Mesenteric fat pad (tissue), 1 donor: Measurements from ENCODE around the gene CCSER2. TPM values are rescaled to one million over a fixed set of nuclear protein-coding genes. Genes with fewer than 3 reads are reported as not detected.
"Not testable (repeated sequence)": the region's sequence is repeated elsewhere in the genome, so short reads cannot be mapped to it uniquely, and the experiment has no call there.

Source experiments
- DNase-seq: peaks from one replicate; pipeline ENCODE4 v3.0.0-alpha.2; 2020; ENCODE audit warnings: low spot score
- total RNA-seq: library from RNA; stranded (reverse); fragmentation: NEBNext Ultra II Directional; extraction: Animal tissue kit (Norgen Biotek cat#: 25700); gene quantifications from one replicate; pipeline ENCODE4 v1.2.1, GENCODE V29; 2021
- donor health status: DM: yes; HTN: yes; CAD: no.

CCSER2 gene
- total RNA-seq, 1 donor from 2014 or later, result 70.3 TPM

GRCh38 chr10:84388148-84388547 is 59.8 kb downstream of the CCSER2 start:
- no peak for DNase-seq

- no peak for DNase-seq
Observed at GRCh38 chr10:84390364-84390763, 62.0 kb downstream of the CCSER2 start.

- no peak for DNase-seq
Observed at GRCh38 chr10:84391326-84391725, 62.9 kb downstream of the CCSER2 start.

- DNase-seq, result no peak
Observed at GRCh38 chr10:84392181-84392580, 63.8 kb downstream of the CCSER2 start.

- no peak for DNase-seq
Observed at GRCh38 chr10:84395581-84395980, 67.2 kb downstream of the CCSER2 start.

- DNase-seq, result no peak
Observed at GRCh38 chr10:84397735-84398144, 69.4 kb downstream of the CCSER2 start.

GRCh38 chr10:84398696-84399095 is 70.3 kb downstream of the CCSER2 start:
- DNase-seq, result no peak

GRCh38 chr10:84401854-84402611 is 73.6 kb downstream of the CCSER2 start:
- DNase-seq, result no peak

GRCh38 chr10:84404783-84405182 is 76.4 kb downstream of the CCSER2 start:
- DNase-seq, result no peak

GRCh38 chr10:84405662-84406061 is 77.3 kb downstream of the CCSER2 start:
- DNase-seq, result no peak

GRCh38 chr10:84406561-84406960 is 78.2 kb downstream of the CCSER2 start:
- DNase-seq, result no peak

GRCh38 chr10:84407388-84408049 is 79.1 kb downstream of the CCSER2 start:
- no peak for DNase-seq

- no peak for DNase-seq
Observed at GRCh38 chr10:84412482-84412881, 84.1 kb downstream of the CCSER2 start.

GRCh38 chr10:84414110-84414509 is 85.7 kb downstream of the CCSER2 start:
- not testable (repeated sequence) for DNase-seq

- no peak for DNase-seq
Observed at GRCh38 chr10:84415539-84416244, 87.3 kb downstream of the CCSER2 start.

- DNase-seq, result no peak
Observed at GRCh38 chr10:84416245-84416555, 87.8 kb downstream of the CCSER2 start.

GRCh38 chr10:84423719-84424118 is 95.3 kb downstream of the CCSER2 start:
- no peak for DNase-seq

GRCh38 chr10:84424731-84425167 is 96.4 kb downstream of the CCSER2 start:
- no peak for DNase-seq

GRCh38 chr10:84427903-84428650 is 99.7 kb downstream of the CCSER2 start:
- DNase-seq, result no peak

- DNase-seq, result no peak
Observed at GRCh38 chr10:84428711-84429110, 100.3 kb downstream of the CCSER2 start.

- DNase-seq, result no peak
Observed at GRCh38 chr10:84429926-84430520, 101.6 kb downstream of the CCSER2 start.
